ENCODE measurements around the gene TRAPPC8.

- TF ChIP-seq CTCF (IDR thresholded peaks at IDR 0.05; ENCODE audit: low read depth, low read length, poor library complexity, severe bottlenecking) (no peak), EZH2phosphoT487 (IDR thresholded peaks at IDR 0.05; ENCODE audit: borderline replicate concordance, low read length) (no peak)
These were observed 13.7 kb downstream of the TRAPPC8 start for GRCh38 chr18:31929273-31929672.
